Measurements from ENCODE around the gene MSMB. TPM values are rescaled to one million over a fixed set of nuclear protein-coding genes. Genes with fewer than 3 reads are reported as not detected.
"Not testable (repeated sequence)": the region's sequence is repeated elsewhere in the genome, so short reads cannot be mapped to it uniquely, and the experiment has no call there.

Gene MSMB
- total RNA-seq, 1 experiment from 2014 or later, result not detected

GRCh38 chr10:46050941-46051623 lies 5.0 kb upstream of the MSMB start:
- Mint-ChIP-seq H3K9me3 (no peaks in the 10 kb centered on the region), H3K36me3 (no peaks in the 10 kb centered on the region), H3K4me1 (peaks cover 40% of the 10 kb centered on the region), H3K4me3 (no peak overlapping the region), H3K27me3 (ENCODE audit: low read depth) (no peaks in the 10 kb centered on the region; the same call in 1 of the 2 replicates), H3K27ac (no peak overlapping the region)
- CTCF ChIA-PET, result no interaction called here
- POLR2A ChIA-PET, result no interaction called here
- DNase-seq (ENCODE audit: low spot score) (no peak), ATAC-seq (no peak)
- TF ChIP-seq MAX (CRISPR knock-in tag; IDR thresholded peaks at IDR 0.05), result no peak
- TF ChIP-seq ZBTB43 (CRISPR knock-in tag; IDR thresholded peaks at IDR 0.05), result no peak
- no peak for TF ChIP-seq NFYB (CRISPR knock-in tag; conservative IDR thresholded peaks at IDR 0.05; ENCODE audit: low read depth)
- TF ChIP-seq PRDM15 (CRISPR knock-in tag; IDR thresholded peaks at IDR 0.05), result no peak
- TF ChIP-seq ZNF281 (CRISPR knock-in tag; IDR thresholded peaks at IDR 0.05), result no peak
- no peak for TF ChIP-seq NR1H2 (CRISPR knock-in tag; IDR thresholded peaks at IDR 0.05)
- no peak for TF ChIP-seq ZNF232 (CRISPR knock-in tag; IDR thresholded peaks at IDR 0.05)
- no peak for TF ChIP-seq ZNF532 (CRISPR knock-in tag; IDR thresholded peaks at IDR 0.05; ENCODE audit: borderline replicate concordance)
- no peak for TF ChIP-seq ZNF423 (CRISPR knock-in tag; IDR thresholded peaks at IDR 0.05)
- no peak for TF ChIP-seq ZNF121 (CRISPR knock-in tag; IDR thresholded peaks at IDR 0.05)
- TF ChIP-seq FOXP4 (CRISPR knock-in tag; IDR thresholded peaks at IDR 0.05), result no peak
- no peak for TF ChIP-seq ZNF263 (CRISPR knock-in tag; IDR thresholded peaks at IDR 0.05; ENCODE audit: low read depth)
- no peak for TF ChIP-seq ETV6 (CRISPR knock-in tag; IDR thresholded peaks at IDR 0.05)
- TF ChIP-seq ELF4 (CRISPR knock-in tag; IDR thresholded peaks at IDR 0.05; ENCODE audit: low read depth), result no peak
- TF ChIP-seq CDX4 (CRISPR knock-in tag; IDR thresholded peaks at IDR 0.05; ENCODE audit: borderline replicate concordance), result no peak
- TF ChIP-seq E2F4 (CRISPR knock-in tag; IDR thresholded peaks at IDR 0.05; ENCODE audit: borderline replicate concordance, low read depth), result no peak

GRCh38 chr10:46049497-46049831 lies 3.4 kb upstream of the MSMB start:
- H3K27me3 Mint-ChIP-seq (ENCODE audit: low read depth); H3K27ac Mint-ChIP-seq; H3K36me3 Mint-ChIP-seq; ATAC-seq; H3K4me3 Mint-ChIP-seq; H3K9me3 Mint-ChIP-seq; POLR2A ChIA-PET; DNase-seq (ENCODE audit: low spot score): not testable (repeated sequence)
- CTCF ChIA-PET, result interaction anchor here (0.7 kb wide), 1 partner anchor 13 kb away, joined by 3 read pairs; no protein-coding TSS in a partner anchor
- peaks cover 29% of the 10 kb centered on the region for H3K4me1 Mint-ChIP-seq
